Ovary (tissue), 9 donors: ENCODE data around the gene POLR3GL. TPM values are rescaled to one million over a fixed set of nuclear protein-coding genes. Genes with fewer than 3 reads are reported as not detected.
"Not testable (repeated sequence)": the region's sequence is repeated elsewhere in the genome, so short reads cannot be mapped to it uniquely, and the experiment has no call there.

Experiments used
- DNase-seq, 5 donors: peaks; one replicate each; pipeline ENCODE4 v3.0.0-alpha.2; 2019 to 2020
- H3K27ac ChIP-seq, 2 donors: fragments of 200-600 bp; one replicate each; pipeline versions ENCODE4 v1.5.1 to v1.8.0; 2019 to 2022
- H3K27me3 ChIP-seq: fragments of 200-600 bp; one replicate; pipeline ENCODE4 v1.8.0; 2022
- H3K36me3 ChIP-seq: fragments of 200-600 bp; sonication (generic); one replicate; pipeline ENCODE4 v1.5.1; 2019
- H3K4me1 ChIP-seq: one replicate; pipeline ENCODE4 v1.8.1; 2013; ENCODE audit warnings: mild to moderate bottlenecking, moderate library complexity; ENCODE audit not compliant: insufficient read depth
- H3K4me3 ChIP-seq: fragments of 200-600 bp; sonication (generic); one replicate; pipeline ENCODE4 v1.5.1; 2017
- H3K9me3 ChIP-seq, 2 donors: fragments of 200-600 bp in 1 of 2; sonication (generic) in 1 of 2; one replicate each; pipeline versions ENCODE4 v1.5.1 to v1.8.1; 2013 to 2019; ENCODE audit warnings: mild to moderate bottlenecking in 1 of 2, moderate library complexity in 1 of 2
- EP300 ChIP-seq: sonication (generic); formaldehyde crosslinking; IDR thresholded peaks from one replicate; pipeline ENCODE4 v1.6.1; 2017; ENCODE audit warnings: antibody characterized with exemption
- POLR2A ChIP-seq: fragments of 450-650 bp; IDR thresholded peaks from one replicate; pipeline ENCODE4 v1.6.1; 2017; ENCODE audit warnings: antibody characterized with exemption, mild to moderate bottlenecking, moderate library complexity
- WGBS, 3 donors: extraction: QIAGEN DNeasy Blood & Tissue Kit in 1 of 3; methylation state at CpG; one replicate each; pipeline versions ENCODE4 v1.1.5 to v1.1.7; 2013 to 2017; 5-methylcytosine and 5-hydroxymethylcytosine counted together
- intact Hi-C, 4 donors: fragments of 100-400 bp; cut with DNase I; formaldehyde crosslinking; loops; one replicate each; pipeline versions ENCODE4 v1.11.0 to v1.15.1; 2022 to 2023
- polyA plus RNA-seq, 2 donors: library from polyadenylated mRNA; stranded (reverse); fragments of 200-250 nt in 1 of 2; fragments of 350-450 nt in 1 of 2; fragmentation: Illumina TruSeq in 1 of 2; extraction: RNeasy Lipid Tissue Mini Kit (QIAGEN cat#74804) in 1 of 2; gene quantifications; one replicate each; pipeline ENCODE4 v1.2.3, GENCODE V29; 2013 to 2014
- total RNA-seq, 7 donors: library from RNA; depleted of rRNA in 2 of 7; stranded (reverse); fragments of >200 nt in 2 of 7; fragmentation: NEBNext Ultra II Directional in 3 of 7; extraction: Animal tissue kit (Norgen Biotek cat#: 25700) in 3 of 7; gene quantifications; one replicate each; pipeline versions ENCODE4 v1.1.0 to v1.2.4, GENCODE V29; 2016 to 2023
- TF ChIP-seq, protein P1 (sequence below), 3 donors: fragments of 450-650 bp in 2 of 3; fragments of 200-600 bp in 1 of 3; IDR thresholded peaks; one replicate each; pipeline versions ENCODE4 v1.5.1 to v1.8.0; 2016 to 2022; ENCODE audit warnings: antibody characterized with exemption in 3 of 3, mild to moderate bottlenecking in 1 of 3
- donor health status: DM: no; HTN: no; CAD: no; lungs with moderate emphysema.
- donor health status: DM: no; HTN: no; CAD: no.
- donor health status: Bipolar disorder and iron deficiency.
- donor health status: DM: yes; HTN: yes; CAD: no.
- donor health status: DM: no; HTN: no; CAD: no.
- donor health status: DM: yes; HTN: yes; CAD: no.

The POLR3GL gene
- total and polyA plus RNA-seq, 9 donors: 16.7 to 51.4 (median 26.9) TPM

GRCh38 chr1:146022403-146023127 is 58.1 kb downstream of the POLR3GL start:
- Histone ChIP-seq H3K27me3 (no peaks in the 10 kb centered on the region), H3K27ac (no peak overlapping the region), H3K4me1 (peaks cover 2% of the 10 kb centered on the region), H3K36me3 (no peaks in the 10 kb centered on the region), H3K4me3 (no peak overlapping the region), H3K9me3 (no peaks in the 10 kb centered on the region)
- 67 to 71% (median 68%) methylated on average over 7 of the region's 7 CpGs for WGBS, 3 donors
- intact Hi-C loops: no loop called here
- DNase-seq: no peak
- TF ChIP-seq, protein P1, sequence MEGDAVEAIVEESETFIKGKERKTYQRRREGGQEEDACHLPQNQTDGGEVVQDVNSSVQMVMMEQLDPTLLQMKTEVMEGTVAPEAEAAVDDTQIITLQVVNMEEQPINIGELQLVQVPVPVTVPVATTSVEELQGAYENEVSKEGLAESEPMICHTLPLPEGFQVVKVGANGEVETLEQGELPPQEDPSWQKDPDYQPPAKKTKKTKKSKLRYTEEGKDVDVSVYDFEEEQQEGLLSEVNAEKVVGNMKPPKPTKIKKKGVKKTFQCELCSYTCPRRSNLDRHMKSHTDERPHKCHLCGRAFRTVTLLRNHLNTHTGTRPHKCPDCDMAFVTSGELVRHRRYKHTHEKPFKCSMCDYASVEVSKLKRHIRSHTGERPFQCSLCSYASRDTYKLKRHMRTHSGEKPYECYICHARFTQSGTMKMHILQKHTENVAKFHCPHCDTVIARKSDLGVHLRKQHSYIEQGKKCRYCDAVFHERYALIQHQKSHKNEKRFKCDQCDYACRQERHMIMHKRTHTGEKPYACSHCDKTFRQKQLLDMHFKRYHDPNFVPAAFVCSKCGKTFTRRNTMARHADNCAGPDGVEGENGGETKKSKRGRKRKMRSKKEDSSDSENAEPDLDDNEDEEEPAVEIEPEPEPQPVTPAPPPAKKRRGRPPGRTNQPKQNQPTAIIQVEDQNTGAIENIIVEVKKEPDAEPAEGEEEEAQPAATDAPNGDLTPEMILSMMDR (IDR thresholded peaks at IDR 0.05): no peak
- TF ChIP-seq EP300 (no peak), POLR2A (no peak)

DNA sequence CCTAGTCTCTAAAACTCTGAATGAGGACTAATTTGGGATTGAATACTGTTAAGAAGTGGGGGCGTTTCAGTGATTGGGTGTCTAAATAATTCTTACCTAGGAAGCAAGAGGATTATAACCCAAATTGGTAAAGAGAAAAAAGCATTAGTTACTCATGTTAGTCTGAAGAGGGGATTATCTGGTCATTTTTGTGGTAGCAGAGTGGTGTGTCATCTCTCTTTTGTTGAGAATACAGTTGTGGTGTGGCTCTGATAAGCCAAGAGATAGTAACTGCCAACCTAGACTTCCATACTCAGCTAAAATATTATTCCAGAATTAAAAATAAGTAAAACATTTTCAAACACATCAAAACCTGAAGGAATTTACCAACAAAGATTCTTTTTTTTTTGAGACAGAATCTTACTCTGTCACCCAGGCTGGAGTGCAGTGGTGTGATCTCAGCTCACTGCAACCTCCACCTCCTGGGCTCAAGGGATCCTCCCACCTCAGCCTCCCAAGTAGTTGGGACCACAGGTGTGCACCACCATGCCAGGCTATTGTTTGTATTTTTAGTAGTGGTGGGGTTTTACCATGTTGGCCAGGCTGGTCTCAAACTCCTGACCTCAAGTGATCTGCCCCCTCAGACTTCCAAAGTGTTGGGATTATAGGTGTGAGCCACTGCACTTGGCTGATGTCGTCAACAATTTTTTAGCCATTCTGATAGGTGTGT is 61.5 kb downstream of the POLR3GL start:
- H3K27ac ChIP-seq, H3K4me3 ChIP-seq, DNase-seq, H3K36me3 ChIP-seq, H3K9me3 ChIP-seq, intact Hi-C loops, H3K27me3 ChIP-seq, H3K4me1 ChIP-seq: not testable (repeated sequence)
- 72 to 81% (median 76%) methylated on average over 2 of the region's 2 CpGs for WGBS, 3 donors

GRCh38 chr1:146026650-146027049 is 62.2 kb downstream of the POLR3GL start:
- H3K27me3 ChIP-seq, H3K9me3 ChIP-seq, H3K4me1 ChIP-seq, H3K27ac ChIP-seq, H3K4me3 ChIP-seq, DNase-seq, intact Hi-C loops, H3K36me3 ChIP-seq: not testable (repeated sequence)
- WGBS, 3 donors: 76 to 96% (median 88%) methylated on average over 1 of the region's 1 CpG

Other genes starting within 250 kb of the POLR3GL start
- under 1 TPM in 3 of 7 donors, not detected in 4; 0.15 to 0.25 (median 0.20) TPM for gene CD160, start 245.2 kb upstream of the POLR3GL start, total RNA-seq
- 1 to 10 TPM in 1 of 2 donors, under 1 TPM in 1; 0.10 to 1.9 TPM for gene CD160, start 245.2 kb upstream of the POLR3GL start, polyA plus RNA-seq
- gene RNF115, start 140.6 kb upstream of the POLR3GL start, total RNA-seq: 10 to 100 TPM in 6 of 7 donors, 1 to 10 TPM in 1; 9.9 to 15.5 (median 12.2) TPM
- gene RNF115, start 140.6 kb upstream of the POLR3GL start, polyA plus RNA-seq: 10 to 100 TPM in 1 of 2 donors, 1 to 10 TPM in 1; 7.8 to 27.9 TPM
- 10 to 100 TPM; 25.8 to 32.5 (median 27.0) TPM for gene POLR3C, start 140.5 kb upstream of the POLR3GL start, total RNA-seq
- 10 to 100 TPM; 21.1 to 41.9 TPM for gene POLR3C, start 140.5 kb upstream of the POLR3GL start, polyA plus RNA-seq
- gene NUDT17, start 119.1 kb upstream of the POLR3GL start, total RNA-seq: 1 to 10 TPM; 2.3 to 5.1 (median 2.9) TPM
- gene NUDT17, start 119.1 kb upstream of the POLR3GL start, polyA plus RNA-seq: 1 to 10 TPM; 3.9 to 4.8 TPM
- 10 to 100 TPM; 22.9 to 64.1 (median 40.1) TPM for gene PIAS3, start 105.6 kb upstream of the POLR3GL start, total RNA-seq
- 10 to 100 TPM; 30.5 to 33.8 TPM for gene PIAS3, start 105.6 kb upstream of the POLR3GL start, polyA plus RNA-seq
- 1 to 10 TPM; 2.1 to 6.5 (median 3.0) TPM for gene ANKRD35, start 78.8 kb upstream of the POLR3GL start, total RNA-seq
- gene ANKRD35, start 78.8 kb upstream of the POLR3GL start, polyA plus RNA-seq: 1 to 10 TPM; 2.6 to 2.8 TPM
- gene ITGA10, start 54.6 kb upstream of the POLR3GL start, total RNA-seq: 1 to 10 TPM; 1.5 to 4.8 (median 2.8) TPM
- gene ITGA10, start 54.6 kb upstream of the POLR3GL start, polyA plus RNA-seq: 1 to 10 TPM; 2.5 to 4.5 TPM
- 10 to 100 TPM; 18.2 to 30.3 (median 26.9) TPM for gene PEX11B, start 46.0 kb upstream of the POLR3GL start, total RNA-seq
- 10 to 100 TPM; 22.1 to 44.4 TPM for gene PEX11B, start 46.0 kb upstream of the POLR3GL start, polyA plus RNA-seq
- 100 to 1,000 TPM in 6 of 7 donors, 10 to 100 TPM in 1; 84.4 to 127 (median 113) TPM for gene RBM8A, start 37.2 kb upstream of the POLR3GL start, total RNA-seq
- 100 to 1,000 TPM in 1 of 2 donors, 10 to 100 TPM in 1; 91.6 to 101 TPM for gene RBM8A, start 37.2 kb upstream of the POLR3GL start, polyA plus RNA-seq
- 100 to 1,000 TPM in 1 of 7 donors, 10 to 100 TPM in 6; 37.9 to 102 (median 73.9) TPM for gene LIX1L, start 6.7 kb upstream of the POLR3GL start, total RNA-seq
- 10 to 100 TPM; 28.7 to 52.6 TPM for gene LIX1L, start 6.7 kb upstream of the POLR3GL start, polyA plus RNA-seq
- 1 to 10 TPM in 6 of 7 donors, under 1 TPM in 1; 0.48 to 5.2 (median 3.1) TPM for gene ANKRD34A, start 115 bp upstream of the POLR3GL start, total RNA-seq
- under 1 TPM; 0.50 to 0.62 TPM for gene ANKRD34A, start 115 bp upstream of the POLR3GL start, polyA plus RNA-seq
- gene TXNIP, start 31.9 kb downstream of the POLR3GL start, total RNA-seq: 1,000 to 10,000 TPM in 1 of 7 donors, 100 to 1,000 TPM in 6; 335 to 1,406 (median 617) TPM
- 1,000 to 10,000 TPM in 1 of 2 donors, 100 to 1,000 TPM in 1; 570 to 1,154 TPM for gene TXNIP, start 31.9 kb downstream of the POLR3GL start, polyA plus RNA-seq
- gene HJV, start 57.0 kb downstream of the POLR3GL start, total RNA-seq: not detected
- not detected for gene HJV, start 57.0 kb downstream of the POLR3GL start, polyA plus RNA-seq
- gene NBPF10, start 180.1 kb downstream of the POLR3GL start, total RNA-seq: 1 to 10 TPM in 6 of 7 donors, under 1 TPM in 1; 0.57 to 4.7 (median 2.6) TPM
- gene NBPF10, start 180.1 kb downstream of the POLR3GL start, polyA plus RNA-seq: 1 to 10 TPM; 1.2 to 2.9 TPM